GM19468 (cell line): ENCODE data around the gene DIO3.
"Not testable (repeated sequence)": the region's sequence is repeated elsewhere in the genome, so short reads cannot be mapped to it uniquely, and the experiment has no call there.

Experiments used
- ATAC-seq: cut with Tn5 transposase; IDR thresholded peaks from one replicate; pipeline ENCODE4 v1.9.1; 2021; ENCODE audit warnings: mild to moderate bottlenecking, moderate library complexity, moderate number of reproducible peaks; ENCODE audit not compliant: unreplicated experiment; ENCODE audit errors: extremely low read depth

Gene DIO3

DNA sequence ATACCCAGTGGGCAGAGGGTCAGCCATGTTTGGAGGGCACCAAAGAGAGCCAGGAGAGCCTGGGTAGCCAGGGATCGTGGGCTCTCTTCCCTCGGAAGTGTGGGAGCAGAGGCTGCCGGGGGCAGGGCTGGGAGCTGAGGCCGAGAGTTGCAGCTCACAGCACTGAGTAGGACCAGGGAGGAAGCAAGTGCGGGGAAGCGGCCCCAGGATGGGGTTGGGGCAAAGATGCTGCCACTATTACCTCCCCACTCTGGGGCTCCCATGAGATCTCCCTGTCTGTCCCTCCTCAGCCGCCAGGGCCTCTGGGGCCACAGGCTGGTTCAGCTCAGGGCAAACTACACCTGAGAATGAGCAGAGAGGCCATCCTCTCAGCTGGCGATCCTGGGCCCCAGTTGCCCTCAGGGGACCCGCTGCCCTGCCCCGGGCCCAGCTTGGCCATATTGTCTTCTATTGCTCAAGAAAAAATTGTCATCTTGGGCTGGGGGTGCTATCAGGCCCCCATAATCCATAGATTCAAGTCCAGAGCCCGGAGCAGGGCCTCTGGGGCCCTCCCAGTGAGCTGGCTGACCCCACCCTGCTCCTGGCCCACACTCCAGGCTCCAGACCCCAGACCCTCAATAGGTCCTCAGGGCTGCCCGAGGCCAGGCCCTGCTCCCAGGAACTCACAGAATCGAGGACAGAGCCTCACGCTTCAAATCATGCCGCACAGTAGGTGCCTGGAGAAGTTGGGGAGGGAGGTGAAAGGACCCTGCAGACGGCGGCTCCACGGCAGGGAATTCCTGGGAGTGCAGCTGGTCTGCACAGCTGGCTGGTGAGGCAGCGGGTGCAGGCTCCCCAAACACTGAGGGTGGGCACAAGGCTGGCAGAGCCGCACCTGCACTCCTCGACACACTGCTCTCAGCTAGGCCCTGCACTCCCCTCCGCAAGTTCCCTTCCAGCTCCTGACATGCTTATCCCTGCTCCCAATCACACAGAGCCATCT, 20.5 kb upstream of the DIO3 start:
- ATAC-seq, result no peak

DNA sequence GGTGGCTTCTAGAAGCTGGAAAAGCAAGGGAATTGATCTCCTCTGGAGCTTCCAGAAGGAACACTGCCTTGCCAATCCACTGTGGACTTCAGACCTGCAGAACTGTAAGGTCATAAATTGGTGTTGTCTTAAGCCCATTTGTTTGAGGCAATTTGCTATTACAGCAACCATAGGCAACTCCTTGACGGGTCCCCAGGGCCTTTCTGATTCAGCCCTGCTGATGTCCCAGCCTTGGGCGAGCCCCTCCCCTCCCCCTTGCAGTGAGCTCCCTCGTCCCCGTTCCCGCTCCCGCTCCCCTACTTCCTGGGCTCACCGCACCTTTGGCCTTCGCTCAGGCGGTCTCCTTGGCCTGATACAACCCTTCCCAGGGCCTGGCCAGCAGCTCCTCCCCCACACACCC, 18.9 kb upstream of the DIO3 start:
- ATAC-seq, result no peak

DNA sequence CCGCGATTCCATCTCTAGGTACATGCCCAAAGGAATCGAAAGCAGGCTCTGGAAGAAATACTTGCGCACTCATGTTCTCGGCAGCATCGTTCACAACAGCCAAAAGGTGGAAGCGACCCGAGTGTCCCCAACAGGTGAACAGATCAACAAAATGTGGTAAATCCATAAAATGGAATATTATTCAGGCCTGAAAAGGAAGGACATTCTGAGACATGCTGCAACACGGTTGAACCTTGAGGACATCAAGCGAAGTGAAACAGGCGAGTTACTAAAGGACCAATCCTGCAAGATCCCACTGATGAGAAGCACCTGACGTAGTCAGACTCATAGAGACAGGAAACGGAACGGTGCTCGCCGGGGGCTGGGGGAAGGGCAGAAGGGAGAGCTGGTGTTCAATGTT, 17.5 kb upstream of the DIO3 start:
- no peak for ATAC-seq

DNA sequence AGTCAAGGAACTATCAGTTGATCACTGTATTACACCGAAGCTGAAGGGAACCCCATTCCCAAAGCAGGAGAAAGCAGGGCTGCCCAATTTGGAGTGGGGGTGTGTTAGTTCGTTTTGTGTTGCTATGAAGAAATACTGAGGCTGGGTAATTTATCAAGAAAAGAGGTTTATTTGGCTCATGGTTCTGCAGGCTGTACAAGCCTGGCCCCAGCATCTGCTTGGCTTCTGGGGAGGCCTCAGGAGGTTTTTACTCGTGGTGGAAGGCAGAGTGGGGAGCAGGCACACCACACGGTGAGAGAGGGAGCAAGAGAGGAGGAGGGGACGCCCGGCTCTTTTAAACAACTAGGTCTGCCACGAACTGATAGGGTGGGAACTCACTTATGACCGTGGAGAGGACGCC, 16.7 kb upstream of the DIO3 start:
- ATAC-seq, result no peak

DNA sequence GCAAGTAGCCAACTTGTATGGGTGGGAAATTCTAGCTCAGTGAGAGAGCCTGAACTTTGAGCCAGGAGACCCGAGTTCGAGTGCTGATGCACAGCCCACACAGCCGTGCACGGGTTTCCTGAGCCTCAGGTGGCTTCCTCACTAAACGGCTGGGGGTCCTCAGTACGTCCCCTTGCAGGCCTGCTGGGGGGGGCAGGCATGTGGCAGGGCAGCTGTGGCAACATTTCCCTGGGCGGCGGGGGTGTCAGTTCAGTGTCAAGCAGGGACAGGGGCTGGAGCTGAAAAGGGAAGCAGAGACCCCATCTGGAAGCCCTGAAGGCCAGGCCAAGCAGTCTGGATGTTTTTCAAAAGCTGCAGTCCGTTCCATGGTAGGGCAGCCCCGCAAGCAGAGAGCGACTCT, 14.6 kb upstream of the DIO3 start:
- no peak for ATAC-seq

DNA sequence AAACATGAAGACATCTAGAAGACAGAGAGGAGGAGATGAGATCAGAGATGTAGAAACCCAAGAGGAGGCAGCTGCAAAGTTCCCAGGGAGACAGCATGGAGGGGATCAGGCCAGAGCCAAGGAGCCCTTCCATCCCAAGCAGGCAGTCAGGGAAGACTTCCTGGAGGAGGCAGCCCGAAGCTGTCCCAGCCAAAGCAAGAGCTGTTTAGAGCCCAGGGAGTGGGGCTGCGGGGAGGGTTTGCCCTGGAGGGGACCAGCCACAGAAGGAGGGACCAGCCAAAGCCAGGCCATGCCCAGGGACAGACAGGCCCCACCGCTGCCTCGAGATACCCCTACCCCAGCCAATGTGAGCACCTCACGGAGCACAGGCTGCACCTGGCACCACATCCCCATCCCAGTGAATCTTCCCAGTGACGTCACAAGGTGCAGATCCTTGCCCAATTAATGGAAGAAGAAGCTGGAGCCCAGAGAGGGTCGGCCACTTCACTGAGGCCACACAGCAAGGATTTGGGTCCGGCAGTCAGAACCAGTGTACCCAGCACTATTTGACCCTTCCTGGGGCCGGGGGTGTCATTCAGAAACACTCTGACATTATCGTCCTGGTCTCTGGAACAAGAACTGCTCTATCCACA, 14.1 kb upstream of the DIO3 start:
- no peak for ATAC-seq

DNA sequence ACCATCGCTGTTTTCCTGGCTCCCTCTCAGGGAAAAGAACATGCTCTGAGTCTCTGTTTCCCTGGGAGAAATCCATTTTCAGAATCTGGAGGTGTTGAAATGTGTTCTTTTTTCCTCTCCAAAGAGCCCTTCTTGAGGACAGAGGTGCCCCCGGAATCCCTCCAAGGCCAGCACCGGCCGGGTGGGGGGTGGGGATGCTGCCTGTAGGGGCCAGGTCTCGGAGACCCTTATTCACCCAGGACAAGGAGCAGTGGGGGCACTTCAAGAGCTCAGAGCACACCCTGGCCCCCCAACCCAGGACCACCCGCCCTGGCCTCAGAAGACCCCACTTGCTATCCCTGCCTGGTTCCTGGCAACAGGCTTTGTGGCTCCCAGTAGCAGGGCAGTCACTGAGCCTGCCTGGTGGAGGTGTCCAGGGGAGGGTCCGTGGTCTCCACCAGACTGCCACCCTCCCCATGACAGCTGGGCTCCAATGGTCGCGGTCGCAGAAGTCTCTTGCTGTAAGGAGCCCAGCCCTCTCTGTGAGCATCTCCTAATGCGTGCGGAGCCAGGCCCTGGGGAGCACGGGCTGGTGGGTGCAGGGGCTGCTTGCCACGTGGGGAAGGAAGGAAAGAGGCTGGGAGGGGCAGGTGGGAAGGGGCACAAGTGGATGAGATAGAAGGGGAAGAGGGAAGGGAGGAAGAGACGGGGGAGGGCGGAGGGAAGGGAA, 13.2 kb upstream of the DIO3 start:
- no peak for ATAC-seq

DNA sequence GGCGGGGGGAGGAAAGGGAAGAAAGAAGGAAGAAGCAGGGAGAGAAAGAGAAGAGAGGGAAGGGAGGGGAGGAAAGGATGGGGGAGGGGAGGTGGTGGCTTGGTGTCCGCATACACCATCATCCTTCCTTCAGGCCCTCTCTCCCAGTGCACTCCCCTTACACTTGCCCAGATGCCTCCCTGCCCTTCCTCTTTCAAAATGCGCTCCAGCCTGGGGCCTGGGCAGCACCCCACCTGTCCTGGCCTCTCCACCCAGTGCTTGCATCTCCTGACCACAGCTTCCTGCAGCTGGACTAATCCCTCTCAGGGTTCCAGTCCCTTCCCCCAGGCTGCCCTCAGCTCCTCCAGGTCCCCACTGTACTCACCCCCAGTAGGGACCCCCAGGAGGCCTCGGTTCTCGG, 12.6 kb upstream of the DIO3 start:
- no peak for ATAC-seq

DNA sequence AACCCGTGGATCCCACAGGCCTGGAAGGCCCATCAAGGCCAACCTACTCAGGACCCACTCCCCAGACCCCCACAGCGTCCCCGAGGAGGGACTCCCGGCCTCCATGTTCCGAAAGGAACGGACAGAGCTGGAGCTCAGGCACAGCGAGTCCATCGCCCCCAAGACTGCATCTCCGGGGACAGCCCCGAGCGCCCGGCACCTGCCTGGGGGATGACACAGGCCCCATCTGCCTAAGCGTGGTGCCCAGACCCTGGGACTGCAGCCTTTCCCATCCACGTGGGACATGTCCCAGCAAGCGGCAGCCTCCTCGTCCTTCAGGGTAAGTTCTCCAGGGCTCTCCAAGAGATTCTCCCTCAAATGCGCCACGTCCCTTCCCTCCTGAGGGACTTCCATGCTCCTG, 12.1 kb upstream of the DIO3 start:
- ATAC-seq, result no peak

DNA sequence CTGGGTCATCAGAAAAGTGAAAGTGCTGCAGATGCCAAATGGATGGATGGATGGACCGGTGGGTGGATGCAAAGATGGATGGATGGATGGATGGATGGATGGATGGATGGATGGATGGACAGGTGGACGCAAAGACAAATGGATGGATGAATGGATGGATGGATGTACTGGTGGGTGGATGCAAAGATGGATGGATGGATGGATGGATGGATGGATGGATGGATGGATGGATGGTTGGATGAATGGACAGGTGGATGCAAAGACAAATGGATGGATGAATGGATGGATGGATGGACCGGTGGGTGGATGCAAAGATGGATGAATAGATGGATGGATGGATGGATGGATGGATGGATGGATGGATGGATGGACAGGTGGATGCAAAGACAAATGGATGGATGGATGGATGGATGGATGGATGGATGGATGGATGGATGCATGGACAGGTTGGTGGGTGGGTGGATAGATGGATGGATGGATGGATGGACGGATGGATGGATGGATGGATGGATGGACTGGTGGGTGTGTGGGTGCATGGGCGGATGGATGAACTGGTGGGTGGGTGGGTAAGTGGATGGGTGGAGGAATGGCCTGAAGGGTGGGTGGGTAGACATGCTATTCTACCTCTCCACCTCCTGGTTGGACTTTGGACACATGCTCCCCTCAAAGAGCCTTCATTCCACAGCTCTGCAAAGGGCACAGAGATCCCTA, 10.9 kb upstream of the DIO3 start:
- ATAC-seq, result not testable (repeated sequence)

DNA sequence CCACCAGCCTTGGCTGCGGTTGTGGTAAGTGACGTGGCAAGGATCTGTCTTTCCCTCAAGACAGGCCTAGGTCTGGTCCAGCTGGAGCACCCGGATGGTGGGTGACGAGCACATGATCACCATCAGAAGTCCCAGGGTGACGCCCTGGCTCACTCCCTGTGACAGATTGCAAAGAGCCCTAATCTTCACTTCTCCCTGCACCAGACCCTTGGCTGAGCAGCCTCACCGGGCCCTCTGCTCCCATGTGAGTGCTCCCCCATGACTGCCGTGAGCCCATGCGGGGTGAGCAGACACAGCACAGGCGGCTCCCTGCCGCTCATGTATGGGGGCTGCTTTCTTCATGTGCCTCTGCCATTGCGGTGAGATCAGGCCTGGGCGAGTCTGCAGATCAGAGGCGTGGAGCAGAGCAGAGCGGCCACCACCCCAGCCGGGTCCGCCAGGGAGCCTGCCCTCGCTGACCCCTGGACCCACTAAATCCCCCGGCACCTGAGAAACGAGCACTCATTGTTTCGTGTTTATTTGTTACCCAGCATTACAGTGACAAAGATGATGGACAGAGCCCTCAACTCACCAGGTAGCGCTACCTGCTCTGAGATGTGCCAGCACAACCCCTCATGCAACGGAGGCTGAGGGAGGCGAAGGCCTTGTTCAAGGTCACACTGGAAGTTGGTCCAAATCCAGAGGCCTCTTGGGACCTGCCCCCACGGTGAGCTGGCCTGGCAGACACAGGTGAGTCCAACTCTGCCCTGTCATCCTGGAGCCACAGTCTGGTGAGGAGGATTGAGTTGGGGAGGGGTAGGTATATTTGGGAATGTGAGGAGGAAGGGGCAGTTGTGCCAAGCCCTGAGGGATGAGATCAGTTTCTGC, 9.3 kb upstream of the DIO3 start:
- ATAC-seq, result no peak

DNA sequence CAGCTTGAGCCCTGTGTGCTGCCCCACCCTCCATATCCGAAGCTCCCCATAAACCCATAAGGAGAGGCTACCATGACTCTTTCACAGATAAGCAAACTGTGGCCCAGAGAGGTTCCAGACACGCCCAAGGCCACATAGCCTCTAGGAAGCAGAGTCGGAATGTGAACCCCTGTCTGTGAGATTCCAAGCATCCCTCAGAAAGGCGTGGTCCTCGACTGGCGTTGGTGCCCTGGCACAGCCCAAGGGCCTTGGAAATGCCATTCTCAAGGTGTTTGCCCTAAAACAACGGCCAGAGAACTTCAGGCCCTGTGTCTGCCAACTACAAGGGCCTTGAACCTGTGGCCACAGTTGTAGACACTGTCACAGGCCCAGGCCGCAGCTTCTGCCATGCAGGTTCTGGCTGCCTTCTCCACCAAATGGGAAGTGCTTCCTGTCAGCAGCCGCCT, 8.5 kb upstream of the DIO3 start:
- ATAC-seq, result no peak

DNA sequence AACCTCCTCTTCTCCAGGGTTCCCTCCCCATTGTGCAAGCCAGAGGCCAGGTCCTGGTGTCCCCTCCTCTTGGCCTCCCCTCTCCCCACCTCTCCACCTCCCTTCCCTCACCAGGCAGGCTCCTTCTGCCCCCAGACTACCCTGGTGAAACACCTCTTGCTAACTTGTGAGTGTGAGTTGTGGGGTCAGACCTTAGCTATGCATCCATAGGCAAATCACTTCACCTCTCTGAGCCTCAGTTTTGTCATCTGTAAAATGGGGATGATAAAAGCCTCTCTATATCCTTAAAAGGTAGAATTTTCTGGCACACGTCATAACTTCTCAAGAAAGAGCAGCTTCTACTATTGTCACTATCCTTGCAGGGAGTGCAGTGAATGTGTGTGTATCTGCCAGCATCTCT, 7.9 kb upstream of the DIO3 start:
- ATAC-seq, result no peak

DNA sequence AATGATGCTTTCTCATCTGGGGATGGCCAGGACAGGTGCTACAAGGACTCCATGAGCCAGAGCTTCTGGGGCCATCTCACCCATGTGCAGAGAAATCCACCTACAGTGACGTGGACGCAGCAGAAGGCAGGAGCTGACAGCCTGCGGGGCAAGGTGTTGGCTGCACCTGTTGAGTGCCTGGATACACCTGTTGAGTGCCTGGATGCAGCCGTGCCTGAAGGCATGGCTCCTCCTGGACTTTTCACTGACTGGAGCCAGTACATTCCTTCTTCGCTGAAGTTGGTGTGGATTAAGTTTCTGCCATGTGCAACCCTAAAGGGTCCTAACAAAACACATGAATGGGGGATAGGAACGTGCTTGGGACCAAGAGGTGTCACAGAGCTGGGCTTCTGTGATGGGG, 7.4 kb upstream of the DIO3 start:
- ATAC-seq, result no peak

DNA sequence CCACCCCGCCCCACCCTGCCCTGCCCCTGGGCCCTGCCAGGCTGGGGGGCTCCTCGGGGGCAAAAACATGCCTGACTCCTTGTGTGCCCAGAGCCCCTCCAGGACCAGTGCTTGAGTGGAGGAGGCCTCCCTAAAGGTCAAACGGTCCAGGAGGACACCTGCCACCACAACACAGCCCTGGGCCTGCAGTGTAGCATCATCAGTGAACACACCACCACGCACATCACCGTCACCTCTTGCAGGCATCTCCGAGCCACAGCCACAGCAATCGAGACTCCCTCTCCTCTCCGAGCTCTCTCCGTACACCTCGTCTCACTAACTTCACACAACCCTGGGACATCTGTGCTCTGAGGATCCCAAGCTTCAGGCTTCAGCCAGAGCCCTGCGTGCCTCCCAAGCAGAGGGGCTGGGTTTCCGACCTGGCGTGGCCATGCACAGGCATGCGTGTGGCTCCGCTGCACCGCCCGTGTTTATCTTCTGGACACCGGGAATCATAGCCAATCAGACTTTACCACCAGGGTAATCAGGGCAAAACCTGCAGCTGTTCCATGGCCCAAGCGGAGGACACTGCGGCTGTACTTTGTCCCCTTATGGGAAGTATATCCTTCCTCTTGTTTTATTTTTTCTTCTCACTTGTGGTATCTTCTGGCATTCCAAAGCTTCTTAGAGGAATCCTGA, 6.2 kb upstream of the DIO3 start:
- ATAC-seq, result no peak

DNA sequence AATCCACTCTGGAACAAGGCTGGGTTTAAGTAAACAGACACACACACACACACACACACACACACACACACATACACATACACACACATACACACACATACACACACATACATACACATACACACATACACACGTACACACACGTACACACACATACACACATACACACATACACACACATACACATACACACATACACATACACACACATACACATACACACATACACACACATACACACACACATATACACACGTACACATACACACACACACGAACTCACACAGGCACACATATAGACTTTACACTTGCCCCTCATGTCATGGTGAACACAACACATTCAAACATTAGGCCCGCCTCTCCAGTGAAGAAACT, 5.6 kb upstream of the DIO3 start:
- ATAC-seq, result not testable (repeated sequence)

DNA sequence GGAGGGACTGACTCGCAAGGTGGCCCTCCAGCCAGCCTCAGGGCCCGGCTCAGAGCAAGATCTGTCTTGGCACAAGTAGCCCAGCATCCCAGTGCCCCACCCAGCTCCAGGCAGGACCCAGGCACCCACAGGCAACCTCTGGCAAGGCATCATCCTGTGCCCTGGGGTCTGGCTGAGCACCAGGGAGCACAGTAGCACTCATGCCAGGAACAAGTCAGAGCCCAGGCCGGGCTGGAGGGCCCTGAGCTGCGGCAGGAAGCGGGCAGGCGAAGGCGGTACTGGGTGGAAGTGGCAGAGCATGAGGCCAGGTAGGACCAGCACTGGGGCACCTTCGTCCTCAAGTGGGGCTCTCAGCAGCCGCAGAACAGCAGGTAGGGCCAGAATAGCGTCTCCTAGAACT, 5.2 kb upstream of the DIO3 start:
- ATAC-seq, result no peak

DNA sequence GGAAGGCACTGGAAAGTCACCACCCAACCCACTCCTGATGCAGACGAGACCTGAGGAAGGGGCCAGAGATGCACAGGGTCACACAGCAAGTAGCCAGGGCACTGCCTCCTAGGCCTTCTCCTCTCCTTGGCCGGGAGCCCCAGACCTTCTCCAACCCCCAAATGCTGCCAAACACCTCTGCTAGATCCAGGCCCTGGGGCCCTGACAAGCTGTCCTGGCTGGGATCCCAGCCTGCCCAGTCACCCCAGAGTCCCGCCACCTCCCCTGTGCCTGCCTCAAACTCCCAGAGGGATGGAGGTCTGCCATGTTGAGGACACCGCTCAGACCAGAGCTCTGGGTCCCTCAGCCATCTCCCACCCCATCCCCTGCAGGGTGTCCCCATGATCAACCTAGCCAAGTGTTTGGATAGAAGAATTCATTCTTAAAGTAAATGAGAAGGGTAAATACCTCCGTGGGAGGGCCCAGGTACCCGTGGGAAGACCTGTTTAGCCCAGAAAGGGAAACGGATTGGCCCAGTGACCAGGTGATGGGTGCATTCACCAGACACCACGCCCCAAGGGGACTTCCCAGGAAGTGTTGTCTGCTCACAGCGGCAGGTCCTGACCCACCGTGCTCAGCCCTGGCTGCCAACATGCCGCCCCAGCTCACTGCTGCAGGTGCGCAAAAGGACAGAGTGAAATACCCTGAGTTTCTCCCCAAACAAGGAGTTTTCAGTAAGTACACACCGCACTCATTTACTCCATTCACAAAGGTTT, 4.6 kb upstream of the DIO3 start:
- no peak for ATAC-seq
